Measurements from ENCODE around the gene OR4D11.
"Not testable (repeated sequence)": the region's sequence is repeated elsewhere in the genome, so short reads cannot be mapped to it uniquely, and the experiment has no call there.

The OR4D11 gene

GRCh38 chr11:59545179-59546020 lies 42.0 kb downstream of the OR4D11 start:
- H3K9me2 ChIP-seq (replicated peaks; ENCODE audit: insufficient read depth, low read length) = no peaks in the 10 kb centered on the region
- H3K27ac ChIP-seq (ENCODE audit: low read length) = no peak overlapping the region
- DNase-seq = no peak
- H3K4me2 ChIP-seq (ENCODE audit: low read depth, low read length) = no peak overlapping the region
- H3K36me3 ChIP-seq (replicated peaks; ENCODE audit: insufficient read depth, low read length) = no peaks in the 10 kb centered on the region
- peaks cover 16% of the 10 kb centered on the region for H3F3A ChIP-seq (ENCODE audit: insufficient read depth, low read length)
- H3K27me3 ChIP-seq (replicated peaks; ENCODE audit: insufficient read depth, low read length) = no peaks in the 10 kb centered on the region
- no peak overlapping the region for H2AFZ ChIP-seq (ENCODE audit: low read length)
- H3K4me1 ChIP-seq (ENCODE audit: low read length) = peaks cover 9% of the 10 kb centered on the region
- H3K79me2 ChIP-seq (ENCODE audit: low read length) = no peaks in the 10 kb centered on the region
- H3K9ac ChIP-seq (ENCODE audit: low read length) = no peak overlapping the region
- H3K9me3 ChIP-seq (replicated peaks; ENCODE audit: insufficient read depth, low read length) = no peaks in the 10 kb centered on the region
- no peak for TF ChIP-seq EZH2 (optimal IDR thresholded peaks at IDR 0.05; ENCODE audit: low read depth, low read length)
- TF ChIP-seq, protein P1, sequence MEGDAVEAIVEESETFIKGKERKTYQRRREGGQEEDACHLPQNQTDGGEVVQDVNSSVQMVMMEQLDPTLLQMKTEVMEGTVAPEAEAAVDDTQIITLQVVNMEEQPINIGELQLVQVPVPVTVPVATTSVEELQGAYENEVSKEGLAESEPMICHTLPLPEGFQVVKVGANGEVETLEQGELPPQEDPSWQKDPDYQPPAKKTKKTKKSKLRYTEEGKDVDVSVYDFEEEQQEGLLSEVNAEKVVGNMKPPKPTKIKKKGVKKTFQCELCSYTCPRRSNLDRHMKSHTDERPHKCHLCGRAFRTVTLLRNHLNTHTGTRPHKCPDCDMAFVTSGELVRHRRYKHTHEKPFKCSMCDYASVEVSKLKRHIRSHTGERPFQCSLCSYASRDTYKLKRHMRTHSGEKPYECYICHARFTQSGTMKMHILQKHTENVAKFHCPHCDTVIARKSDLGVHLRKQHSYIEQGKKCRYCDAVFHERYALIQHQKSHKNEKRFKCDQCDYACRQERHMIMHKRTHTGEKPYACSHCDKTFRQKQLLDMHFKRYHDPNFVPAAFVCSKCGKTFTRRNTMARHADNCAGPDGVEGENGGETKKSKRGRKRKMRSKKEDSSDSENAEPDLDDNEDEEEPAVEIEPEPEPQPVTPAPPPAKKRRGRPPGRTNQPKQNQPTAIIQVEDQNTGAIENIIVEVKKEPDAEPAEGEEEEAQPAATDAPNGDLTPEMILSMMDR (IDR thresholded peaks at IDR 0.05; ENCODE audit: low read length) = no peak
- H3K4me3 ChIP-seq (ENCODE audit: low read length) = no peak overlapping the region
- no peaks in the 10 kb centered on the region for H4K20me1 ChIP-seq (ENCODE audit: insufficient read depth, low read length)

- not testable (repeated sequence) for H3K36me3 ChIP-seq (replicated peaks; ENCODE audit: insufficient read depth, low read length); H3K4me1 ChIP-seq (ENCODE audit: low read length); H3K4me2 ChIP-seq (ENCODE audit: low read depth, low read length); H3K9ac ChIP-seq (ENCODE audit: low read length); H3K9me2 ChIP-seq (replicated peaks; ENCODE audit: insufficient read depth, low read length); H3K9me3 ChIP-seq (replicated peaks; ENCODE audit: insufficient read depth, low read length); H4K20me1 ChIP-seq (ENCODE audit: insufficient read depth, low read length); H3K79me2 ChIP-seq (ENCODE audit: low read length); H3K27ac ChIP-seq (ENCODE audit: low read length); H3K27me3 ChIP-seq (replicated peaks; ENCODE audit: insufficient read depth, low read length); H2AFZ ChIP-seq (ENCODE audit: low read length); H3K4me3 ChIP-seq (ENCODE audit: low read length); DNase-seq
- peaks cover 30% of the 10 kb centered on the region for H3F3A ChIP-seq (ENCODE audit: insufficient read depth, low read length)
Observed at GRCh38 chr11:59547605-59548308, 44.4 kb downstream of the OR4D11 start.

- Histone ChIP-seq H3K27ac (ENCODE audit: low read length) (no peak overlapping the region), H3K79me2 (ENCODE audit: low read length) (no peaks in the 10 kb centered on the region), H3K9me2 (replicated peaks; ENCODE audit: insufficient read depth, low read length) (no peaks in the 10 kb centered on the region), H3K4me1 (ENCODE audit: low read length) (peaks cover 9% of the 10 kb centered on the region), H2AFZ (ENCODE audit: low read length) (no peak overlapping the region), H4K20me1 (ENCODE audit: insufficient read depth, low read length) (no peaks in the 10 kb centered on the region), H3F3A (ENCODE audit: insufficient read depth, low read length) (peaks cover 30% of the 10 kb centered on the region), H3K4me3 (ENCODE audit: low read length) (no peak overlapping the region), H3K4me2 (ENCODE audit: low read depth, low read length) (no peak overlapping the region), H3K9me3 (replicated peaks; ENCODE audit: insufficient read depth, low read length) (no peaks in the 10 kb centered on the region), H3K9ac (ENCODE audit: low read length) (no peak overlapping the region), H3K27me3 (replicated peaks; ENCODE audit: insufficient read depth, low read length) (peaks cover 5% of the 10 kb centered on the region; the same call in 1 of the 2 replicates), H3K36me3 (replicated peaks; ENCODE audit: insufficient read depth, low read length) (no peaks in the 10 kb centered on the region)
- TF ChIP-seq EZH2 (optimal IDR thresholded peaks at IDR 0.05; ENCODE audit: low read depth, low read length) (no peak), EZH2phosphoT487 (IDR thresholded peaks at IDR 0.05; ENCODE audit: low read length) (no peak)
- TF ChIP-seq, protein P1 (IDR thresholded peaks at IDR 0.05; ENCODE audit: low read length) = no peak
- DNase-seq = no peak
Observed at GRCh38 chr11:59548309-59548656, 44.9 kb downstream of the OR4D11 start.
